ENCODE results near the gene SEMA5B. TPM values are rescaled to one million over a fixed set of nuclear protein-coding genes. Genes with fewer than 3 reads are reported as not detected.

SEMA5B gene
- polyA plus RNA-seq, 1 donor from 2014 or later = 7.0 TPM

GRCh38 chr3:122911901-122912300, 115.7 kb downstream of the SEMA5B start:
- no peak for TF ChIP-seq EZH2 (IDR thresholded peaks at IDR 0.05; ENCODE audit: borderline replicate concordance, insufficient read depth, low read length, poor library complexity, severe bottlenecking)
- no peak for TF ChIP-seq POLR2AphosphoS5 (IDR thresholded peaks at IDR 0.05)
- TF ChIP-seq RAD21 (conservative IDR thresholded peaks at IDR 0.05) = no peak
- no peak for TF ChIP-seq TAF1 (IDR thresholded peaks at IDR 0.05; ENCODE audit: low read depth)
- TF ChIP-seq SMC3 (conservative IDR thresholded peaks at IDR 0.05; ENCODE audit: poor library complexity) = no peak
- no peak for TF ChIP-seq EP300 (conservative IDR thresholded peaks at IDR 0.05; ENCODE audit: poor library complexity, severe bottlenecking)
- no peak for TF ChIP-seq MXI1 (conservative IDR thresholded peaks at IDR 0.05; ENCODE audit: poor library complexity, severe bottlenecking)
- TF ChIP-seq CTCF (IDR thresholded peaks at IDR 0.05; ENCODE audit: poor library complexity, severe bottlenecking) = no peak
- TF ChIP-seq, protein P1, sequence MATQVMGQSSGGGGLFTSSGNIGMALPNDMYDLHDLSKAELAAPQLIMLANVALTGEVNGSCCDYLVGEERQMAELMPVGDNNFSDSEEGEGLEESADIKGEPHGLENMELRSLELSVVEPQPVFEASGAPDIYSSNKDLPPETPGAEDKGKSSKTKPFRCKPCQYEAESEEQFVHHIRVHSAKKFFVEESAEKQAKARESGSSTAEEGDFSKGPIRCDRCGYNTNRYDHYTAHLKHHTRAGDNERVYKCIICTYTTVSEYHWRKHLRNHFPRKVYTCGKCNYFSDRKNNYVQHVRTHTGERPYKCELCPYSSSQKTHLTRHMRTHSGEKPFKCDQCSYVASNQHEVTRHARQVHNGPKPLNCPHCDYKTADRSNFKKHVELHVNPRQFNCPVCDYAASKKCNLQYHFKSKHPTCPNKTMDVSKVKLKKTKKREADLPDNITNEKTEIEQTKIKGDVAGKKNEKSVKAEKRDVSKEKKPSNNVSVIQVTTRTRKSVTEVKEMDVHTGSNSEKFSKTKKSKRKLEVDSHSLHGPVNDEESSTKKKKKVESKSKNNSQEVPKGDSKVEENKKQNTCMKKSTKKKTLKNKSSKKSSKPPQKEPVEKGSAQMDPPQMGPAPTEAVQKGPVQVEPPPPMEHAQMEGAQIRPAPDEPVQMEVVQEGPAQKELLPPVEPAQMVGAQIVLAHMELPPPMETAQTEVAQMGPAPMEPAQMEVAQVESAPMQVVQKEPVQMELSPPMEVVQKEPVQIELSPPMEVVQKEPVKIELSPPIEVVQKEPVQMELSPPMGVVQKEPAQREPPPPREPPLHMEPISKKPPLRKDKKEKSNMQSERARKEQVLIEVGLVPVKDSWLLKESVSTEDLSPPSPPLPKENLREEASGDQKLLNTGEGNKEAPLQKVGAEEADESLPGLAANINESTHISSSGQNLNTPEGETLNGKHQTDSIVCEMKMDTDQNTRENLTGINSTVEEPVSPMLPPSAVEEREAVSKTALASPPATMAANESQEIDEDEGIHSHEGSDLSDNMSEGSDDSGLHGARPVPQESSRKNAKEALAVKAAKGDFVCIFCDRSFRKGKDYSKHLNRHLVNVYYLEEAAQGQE (IDR thresholded peaks at IDR 0.05; ENCODE audit: borderline replicate concordance) = no peak
- no peak overlapping the region for H3K4me3 ChIP-seq (ENCODE audit: low read length)
- no peak overlapping the region for H3K9ac ChIP-seq (ENCODE audit: low read length)
- H2AFZ ChIP-seq (ENCODE audit: low read depth, low read length) = no peak overlapping the region
- H3K36me3 ChIP-seq (ENCODE audit: insufficient read depth, low read length) = no peaks in the 10 kb centered on the region
- no peaks in the 10 kb centered on the region for H3K27me3 ChIP-seq (ENCODE audit: insufficient read depth, low read depth, low read length)
- H3F3A ChIP-seq (ENCODE audit: insufficient read depth, low read length, poor library complexity, severe bottlenecking) = no peaks in the 10 kb centered on the region
- H3K9me3 ChIP-seq (ENCODE audit: low read length) = no peaks in the 10 kb centered on the region
- no peaks in the 10 kb centered on the region for H3K79me2 ChIP-seq (replicated peaks; ENCODE audit: insufficient read depth, low read length)
- H4K20me1 ChIP-seq (ENCODE audit: insufficient read depth) = no peaks in the 10 kb centered on the region
- no peak overlapping the region for H3K27ac ChIP-seq (ENCODE audit: low read length)
- H3K9me2 ChIP-seq (ENCODE audit: insufficient read depth, low read length) = no peaks in the 10 kb centered on the region
- H3K4me2 ChIP-seq (ENCODE audit: low read length) = no peak overlapping the region

- Histone ChIP-seq H3K9ac (ENCODE audit: low read length) (no peak overlapping the region), H3K27ac (ENCODE audit: low read length) (no peak overlapping the region), H3K9me2 (ENCODE audit: insufficient read depth, low read length) (no peaks in the 10 kb centered on the region), H3F3A (ENCODE audit: insufficient read depth, low read length, poor library complexity, severe bottlenecking) (no peaks in the 10 kb centered on the region), H3K36me3 (ENCODE audit: insufficient read depth, low read length) (no peaks in the 10 kb centered on the region), H3K79me2 (replicated peaks; ENCODE audit: insufficient read depth, low read length) (no peaks in the 10 kb centered on the region), H3K4me2 (ENCODE audit: low read length) (peak overlapping the region; percentile 7), H2AFZ (ENCODE audit: low read depth, low read length) (no peak overlapping the region), H3K27me3 (ENCODE audit: insufficient read depth, low read depth, low read length) (no peaks in the 10 kb centered on the region), H4K20me1 (ENCODE audit: insufficient read depth) (no peaks in the 10 kb centered on the region), H3K4me3 (ENCODE audit: low read length) (peak overlapping the region; percentile 14), H3K9me3 (ENCODE audit: low read length) (no peaks in the 10 kb centered on the region)
- TF ChIP-seq POLR2AphosphoS5 (IDR thresholded peaks at IDR 0.05) (no peak), EP300 (conservative IDR thresholded peaks at IDR 0.05; ENCODE audit: poor library complexity, severe bottlenecking) (no peak), CTCF (IDR thresholded peaks at IDR 0.05; ENCODE audit: poor library complexity, severe bottlenecking) (no peak), SMC3 (conservative IDR thresholded peaks at IDR 0.05; ENCODE audit: poor library complexity) (no peak), RAD21 (conservative IDR thresholded peaks at IDR 0.05) (no peak), TAF1 (IDR thresholded peaks at IDR 0.05; ENCODE audit: low read depth) (no peak), MXI1 (conservative IDR thresholded peaks at IDR 0.05; ENCODE audit: poor library complexity, severe bottlenecking) (no peak), EZH2 (IDR thresholded peaks at IDR 0.05; ENCODE audit: borderline replicate concordance, insufficient read depth, low read length, poor library complexity, severe bottlenecking) (no peak)
- TF ChIP-seq, protein P1 (IDR thresholded peaks at IDR 0.05; ENCODE audit: borderline replicate concordance) = no peak
These were observed 119.3 kb downstream of the SEMA5B start for GRCh38 chr3:122908251-122908650.
